LNCaP clone FGC (cell line): Measurements from ENCODE around the gene NPSR1.

Experiments
- DNase-seq: peaks from one replicate; pipeline ENCODE4 v3.0.0-alpha.2; 2011; ENCODE audit warnings: low read depth
- H3K4me3 ChIP-seq: 2 replicates; pipeline ENCODE4 v1.5.1; 2011; ENCODE audit warnings: mild to moderate bottlenecking, low read depth, low read length, control low read depth
- CTCF ChIP-seq: IDR thresholded peaks from 2 replicates; pipeline ENCODE4 v1.5.1; 2012; ENCODE audit warnings: mild to moderate bottlenecking; ENCODE audit not compliant: control insufficient read depth, insufficient read depth; ENCODE audit errors: extremely low read depth

Gene NPSR1

GRCh38 chr7:34841326-34841725, 183.3 kb downstream of the NPSR1 start:
- TF ChIP-seq CTCF, result no peak

DNA sequence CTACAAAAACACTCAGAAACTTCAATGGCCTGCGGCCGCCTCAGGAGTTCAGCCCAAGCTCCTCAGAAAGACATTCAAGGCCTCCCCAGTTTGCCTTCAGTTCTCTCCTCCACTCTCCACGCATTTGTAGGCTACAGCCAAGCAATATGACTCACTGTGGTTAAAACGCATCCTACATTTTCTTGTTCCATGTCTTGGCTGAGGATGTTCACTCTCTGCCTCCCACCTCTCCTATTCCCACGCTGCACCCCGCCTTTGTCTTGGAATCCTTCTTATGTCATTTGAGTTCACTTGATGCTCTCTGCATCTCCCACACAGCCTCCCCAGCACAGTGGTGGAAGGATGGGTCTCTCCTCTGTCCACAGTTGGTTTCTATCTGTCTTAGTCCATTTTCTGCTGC, 184.8 kb downstream of the NPSR1 start:
- no peak overlapping the region for H3K4me3 ChIP-seq
- no peak for TF ChIP-seq CTCF
- no peak for DNase-seq

More at GRCh38 chr7:34841326-34841725, 183.3 kb downstream of the NPSR1 start:
- no peak for DNase-seq
- H3K4me3 ChIP-seq, result no peak overlapping the region

GRCh38 chr7:34844406-34844805, 186.4 kb downstream of the NPSR1 start:
- no peak for TF ChIP-seq CTCF
- no peak for DNase-seq
- H3K4me3 ChIP-seq, result no peak overlapping the region

DNA sequence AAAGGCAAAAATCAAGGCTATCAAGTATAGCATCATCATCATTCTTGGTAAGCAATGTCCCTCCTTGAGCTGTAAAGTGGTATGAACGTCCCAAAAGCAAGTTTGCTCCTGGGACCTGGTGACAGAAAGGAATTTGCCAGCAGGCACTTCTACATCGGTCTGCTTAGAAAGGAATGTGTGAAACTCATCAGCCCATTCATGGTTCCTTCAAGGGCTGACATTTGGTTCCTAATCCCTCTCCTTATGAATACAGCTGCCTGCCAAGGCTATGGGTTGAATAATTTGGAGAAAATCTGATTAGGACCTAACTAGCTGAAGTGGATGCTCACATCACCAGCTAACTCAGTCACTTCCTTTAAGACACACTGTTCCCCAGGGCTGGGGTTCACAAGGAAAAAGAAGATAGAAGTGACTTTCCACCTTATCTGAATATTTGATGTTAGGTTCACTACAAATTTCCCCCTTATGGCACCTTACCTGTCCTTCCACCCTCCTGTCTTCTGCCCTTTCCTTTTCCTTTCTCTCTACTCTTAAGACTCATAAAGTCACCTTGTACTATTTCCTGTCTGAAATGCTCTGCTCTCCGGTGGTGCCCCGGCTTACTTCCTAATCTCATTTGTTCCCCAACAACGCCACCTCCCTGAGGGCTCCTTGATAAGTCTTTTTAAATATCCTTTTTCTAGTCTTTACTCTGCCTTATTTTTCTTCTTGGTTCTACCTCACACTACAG, 187.1 kb downstream of the NPSR1 start:
- TF ChIP-seq CTCF, result no peak
- no peak for DNase-seq
- H3K4me3 ChIP-seq, result no peak overlapping the region

GRCh38 chr7:34845666-34846361, 187.8 kb downstream of the NPSR1 start:
- TF ChIP-seq CTCF, result no peak
- DNase-seq, result no peak

GRCh38 chr7:34846976-34847375, 189.0 kb downstream of the NPSR1 start:
- no peak overlapping the region for H3K4me3 ChIP-seq
- TF ChIP-seq CTCF, result no peak
- DNase-seq, result no peak

More at GRCh38 chr7:34845666-34846361, 187.8 kb downstream of the NPSR1 start:
- no peak overlapping the region for H3K4me3 ChIP-seq
